Omental fat pad (tissue), 4 donors: ENCODE measurements around the gene ADAMTS8. TPM values are rescaled to one million over a fixed set of nuclear protein-coding genes. Genes with fewer than 3 reads are reported as not detected.
A peak's percentile ranks its signal among the peaks of the same experiment; 100 is the strongest.

Experiments used
- ATAC-seq: fragments of 150-250 bp; one replicate; pipeline ENCODE4 v1.9.1; 2016; ENCODE audit warnings: mild to moderate bottlenecking, moderate library complexity; ENCODE audit not compliant: low FRiP score
- DNase-seq: peaks from one replicate; pipeline ENCODE4 v3.0.0-alpha.2; 2019; ENCODE audit warnings: low spot score
- CTCF ChIP-seq, 3 donors: fragments of 450-650 bp; IDR thresholded peaks; one replicate each; pipeline ENCODE4 v1.5.1; 2016 to 2017; ENCODE audit warnings: antibody characterized with exemption in 3 of 3, mild to moderate bottlenecking in 3 of 3, moderate library complexity in 2 of 3
- total RNA-seq, 4 donors: library from RNA; depleted of rRNA; stranded (reverse); fragments of >200 nt; gene quantifications; one replicate each; pipeline ENCODE4 v1.1.0, GENCODE V29; 2016

ADAMTS8 gene
- total RNA-seq, 4 donors from 2014 or later: 0.13 to 1.2 (median 0.22) TPM

- ATAC-seq (no peak), DNase-seq (no peak)
- no peak for TF ChIP-seq CTCF (IDR thresholded peaks at IDR 0.05)
Measured at GRCh38 chr11:130437848-130438247, 9.4 kb upstream of the ADAMTS8 start.

GRCh38 chr11:130436171-130436570, 7.8 kb upstream of the ADAMTS8 start:
- ATAC-seq (no peak), DNase-seq (no peak)
- TF ChIP-seq CTCF (IDR thresholded peaks at IDR 0.05): no peak

GRCh38 chr11:130435671-130436070, 7.3 kb upstream of the ADAMTS8 start:
- no peak for ATAC-seq
- TF ChIP-seq CTCF (IDR thresholded peaks at IDR 0.05): no peak

GRCh38 chr11:130434521-130435223, 6.3 kb upstream of the ADAMTS8 start:
- TF ChIP-seq CTCF (IDR thresholded peaks at IDR 0.05): peak in 2 of 3 donors; percentile 8 to 33
- DNase-seq (no peak), ATAC-seq (peak; percentile 88)

More at GRCh38 chr11:130435671-130436070, 7.3 kb upstream of the ADAMTS8 start:
- DNase-seq: no peak

- ATAC-seq (no peak), DNase-seq (no peak)
- no peak for TF ChIP-seq CTCF (IDR thresholded peaks at IDR 0.05)
Measured at GRCh38 chr11:130433357-130433756, 4.9 kb upstream of the ADAMTS8 start.

GRCh38 chr11:130431801-130432200, 3.4 kb upstream of the ADAMTS8 start:
- ATAC-seq (no peak), DNase-seq (no peak)
- no peak for TF ChIP-seq CTCF (IDR thresholded peaks at IDR 0.05)

GRCh38 chr11:130431331-130431773, 2.9 kb upstream of the ADAMTS8 start:
- DNase-seq (peak; percentile 92), ATAC-seq (peak; percentile 69)
- TF ChIP-seq CTCF (IDR thresholded peaks at IDR 0.05): no peak
